GM21786 (cell line): ENCODE results near the gene CES1.
A peak's percentile ranks its signal among the peaks of the same experiment; 100 is the strongest.
"Not testable (repeated sequence)": the region's sequence is repeated elsewhere in the genome, so short reads cannot be mapped to it uniquely, and the experiment has no call there.

Source experiments
- ATAC-seq: cut with Tn5 transposase; IDR thresholded peaks from one replicate; pipeline ENCODE4 v1.9.1; 2021; ENCODE audit not compliant: unreplicated experiment

The CES1 gene

GRCh38 chr16:55832773-55833691 lies at the start of gene CES1:
TSS of gene CES1 (minus strand) at chr16:55833096. CDS start at chr16:55833055, 41 bp downstream.
- no peak for ATAC-seq

- ATAC-seq, result no peak
These were observed 44.0 kb upstream of the CES1 start for GRCh38 chr16:55876854-55877253.

- no peak for ATAC-seq
These were observed 42.4 kb upstream of the CES1 start, which contains the start of gene CES5A for GRCh38 chr16:55875273-55875672. TSS of gene CES5A (minus strand) at chr16:55875373. CDS start at chr16:55875221, 152 bp downstream.

GRCh38 chr16:55873122-55873521 lies 40.2 kb upstream of the CES1 start:
- ATAC-seq, result no peak

- ATAC-seq, result no peak
These were observed 39.2 kb upstream of the CES1 start for GRCh38 chr16:55872130-55872529.

- ATAC-seq, result no peak
These were observed 38.6 kb upstream of the CES1 start for GRCh38 chr16:55871411-55872038.

- no peak for ATAC-seq
These were observed 36.1 kb upstream of the CES1 start for GRCh38 chr16:55868980-55869379.

- ATAC-seq, result no peak
These were observed 35.2 kb upstream of the CES1 start for GRCh38 chr16:55868137-55868536.

- ATAC-seq, result no peak
These were observed 28.4 kb upstream of the CES1 start for GRCh38 chr16:55861288-55861687.

- not testable (repeated sequence) for ATAC-seq
These were observed 24.8 kb upstream of the CES1 start for GRCh38 chr16:55857650-55858049.

- ATAC-seq, result no peak
These were observed 24.1 kb upstream of the CES1 start for GRCh38 chr16:55856950-55857349.

- ATAC-seq, result no peak
These were observed 20.2 kb upstream of the CES1 start for GRCh38 chr16:55853114-55853513.

GRCh38 chr16:55849536-55849935 lies 16.6 kb upstream of the CES1 start:
- ATAC-seq, result no peak

- no peak for ATAC-seq
These were observed 13.9 kb upstream of the CES1 start for GRCh38 chr16:55846598-55847346.

- ATAC-seq, result no peak
These were observed 10.2 kb upstream of the CES1 start for GRCh38 chr16:55843105-55843395.

- no peak for ATAC-seq
These were observed 9.6 kb upstream of the CES1 start for GRCh38 chr16:55842369-55843104.

GRCh38 chr16:55839115-55839514 lies 6.2 kb upstream of the CES1 start:
- no peak for ATAC-seq

- ATAC-seq, result no peak
These were observed 3.3 kb upstream of the CES1 start for GRCh38 chr16:55836158-55836611.

- ATAC-seq, result no peak
These were observed 2.7 kb upstream of the CES1 start for GRCh38 chr16:55835581-55835980.

- not testable (repeated sequence) for ATAC-seq
These were observed 2.3 kb upstream of the CES1 start for GRCh38 chr16:55835173-55835572.

- peak; percentile 89 for ATAC-seq
These were observed 1.2 kb upstream of the CES1 start for GRCh38 chr16:55834049-55834448.
